Uterus (tissue), 2 donors: ENCODE measurements around the gene TFPI.

Experiments used
- CTCF ChIP-seq, 4 experiments: fragments of 200-600 bp in 2 of 4; fragments of 450-650 bp in 2 of 4; sonication (generic) in 2 of 4; IDR thresholded peaks; one replicate each; pipeline ENCODE4 v1.5.1; 2016 to 2019; ENCODE audit warnings: antibody characterized with exemption in 4 of 4, mild to moderate bottlenecking in 2 of 4, moderate library complexity in 1 of 4
- POLR2A ChIP-seq, 2 donors: fragments of 450-650 bp; IDR thresholded peaks; one replicate each; pipeline ENCODE4 v1.6.1; 2016; ENCODE audit warnings: antibody characterized with exemption in 2 of 2, mild to moderate bottlenecking in 1 of 2, moderate library complexity in 1 of 2

- TF ChIP-seq CTCF (IDR thresholded peaks at IDR 0.05) (no peak), POLR2A (IDR thresholded peaks at IDR 0.05) (no peak)
Observed at GRCh38 chr2:187575751-187576067, 21.5 kb upstream of the TFPI start.
